ENCODE data around the gene ACP1.

DNA sequence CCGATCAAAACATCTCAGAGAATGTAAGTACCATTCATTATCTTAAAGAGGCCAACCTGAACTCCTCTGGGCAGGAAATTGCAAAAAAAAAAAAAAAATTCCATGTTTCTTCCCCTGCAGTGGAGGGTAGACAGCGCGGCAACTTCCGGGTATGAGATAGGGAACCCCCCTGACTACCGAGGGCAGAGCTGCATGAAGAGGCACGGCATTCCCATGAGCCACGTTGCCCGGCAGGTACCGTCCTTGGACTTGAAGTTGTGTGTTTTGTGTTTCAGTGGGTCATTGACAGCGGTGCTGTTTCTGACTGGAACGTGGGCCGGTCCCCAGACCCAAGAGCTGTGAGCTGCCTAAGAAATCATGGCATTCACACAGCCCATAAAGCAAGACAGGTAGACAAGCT lies 7.2 kb downstream of the ACP1 start:
- TF ChIP-seq, protein P1, sequence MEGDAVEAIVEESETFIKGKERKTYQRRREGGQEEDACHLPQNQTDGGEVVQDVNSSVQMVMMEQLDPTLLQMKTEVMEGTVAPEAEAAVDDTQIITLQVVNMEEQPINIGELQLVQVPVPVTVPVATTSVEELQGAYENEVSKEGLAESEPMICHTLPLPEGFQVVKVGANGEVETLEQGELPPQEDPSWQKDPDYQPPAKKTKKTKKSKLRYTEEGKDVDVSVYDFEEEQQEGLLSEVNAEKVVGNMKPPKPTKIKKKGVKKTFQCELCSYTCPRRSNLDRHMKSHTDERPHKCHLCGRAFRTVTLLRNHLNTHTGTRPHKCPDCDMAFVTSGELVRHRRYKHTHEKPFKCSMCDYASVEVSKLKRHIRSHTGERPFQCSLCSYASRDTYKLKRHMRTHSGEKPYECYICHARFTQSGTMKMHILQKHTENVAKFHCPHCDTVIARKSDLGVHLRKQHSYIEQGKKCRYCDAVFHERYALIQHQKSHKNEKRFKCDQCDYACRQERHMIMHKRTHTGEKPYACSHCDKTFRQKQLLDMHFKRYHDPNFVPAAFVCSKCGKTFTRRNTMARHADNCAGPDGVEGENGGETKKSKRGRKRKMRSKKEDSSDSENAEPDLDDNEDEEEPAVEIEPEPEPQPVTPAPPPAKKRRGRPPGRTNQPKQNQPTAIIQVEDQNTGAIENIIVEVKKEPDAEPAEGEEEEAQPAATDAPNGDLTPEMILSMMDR (IDR thresholded peaks at IDR 0.05) = no peak
- TF ChIP-seq POLR2AphosphoS5 (IDR thresholded peaks at IDR 0.05) = no peak
- TF ChIP-seq POLR2A (IDR thresholded peaks at IDR 0.05) = no peak

All from breast epithelium (tissue), 3 donors.